Activated T-cell treated with anti-CD3 and anti-CD28 coated beads, Interleukin-2, amount 50 U/mL, for 24 hours (primary cell): ENCODE measurements around the gene TFAP2E.
A peak's percentile ranks its signal among the peaks of the same experiment; 100 is the strongest.

Experiments used
- DNase-seq: peaks from one replicate; pipeline ENCODE4 v3.0.0-alpha.2; 2020
- H3K27ac Mint-ChIP-seq: 2 replicates; pipeline ENCODE4 v1.8.0; 2020; ENCODE audit warnings: mild to moderate bottlenecking, mixed read lengths
- H3K27me3 Mint-ChIP-seq: 2 replicates; pipeline ENCODE4 v1.8.0; 2020; ENCODE audit warnings: mixed read lengths
- H3K36me3 Mint-ChIP-seq: 2 replicates; pipeline ENCODE4 v1.8.0; 2020; ENCODE audit warnings: low read depth, mixed read lengths
- H3K4me1 Mint-ChIP-seq: 2 replicates; pipeline ENCODE4 v1.8.0; 2020; ENCODE audit warnings: low read depth, mixed read lengths
- H3K4me3 Mint-ChIP-seq: 2 replicates; pipeline ENCODE4 v1.8.0; 2020; ENCODE audit warnings: mild to moderate bottlenecking, moderate library complexity, mixed read lengths
- H3K9me3 Mint-ChIP-seq: 2 replicates; pipeline ENCODE4 v1.8.0; 2020; ENCODE audit warnings: mixed read lengths

TFAP2E gene

GRCh38 chr1:35553851-35554250 is 19.3 kb upstream of the TFAP2E start:
- peaks cover 55% of the 10 kb centered on the region for H3K4me1 Mint-ChIP-seq
- no peak overlapping the region for H3K27ac Mint-ChIP-seq
- no peaks in the 10 kb centered on the region for H3K9me3 Mint-ChIP-seq
- no peaks in the 10 kb centered on the region for H3K27me3 Mint-ChIP-seq
- peaks cover 68% of the 10 kb centered on the region for H3K36me3 Mint-ChIP-seq
- DNase-seq = no peak
- H3K4me3 Mint-ChIP-seq = no peak overlapping the region

GRCh38 chr1:35554266-35555211 is 18.6 kb upstream of the TFAP2E start:
- H3K27me3 Mint-ChIP-seq = no peaks in the 10 kb centered on the region
- peaks cover 65% of the 10 kb centered on the region for H3K36me3 Mint-ChIP-seq
- peaks cover 57% of the 10 kb centered on the region for H3K4me1 Mint-ChIP-seq
- no peak overlapping the region for H3K4me3 Mint-ChIP-seq
- DNase-seq = no peak
- H3K9me3 Mint-ChIP-seq = no peaks in the 10 kb centered on the region
- peak overlapping the region; percentile 98 for H3K27ac Mint-ChIP-seq

- H3K4me1 Mint-ChIP-seq = peaks cover 56% of the 10 kb centered on the region
- DNase-seq = no peak
- no peaks in the 10 kb centered on the region for H3K27me3 Mint-ChIP-seq
- H3K9me3 Mint-ChIP-seq = no peaks in the 10 kb centered on the region
- H3K27ac Mint-ChIP-seq = peak overlapping the region; percentile 98
- peak overlapping the region; percentile 96 for H3K4me3 Mint-ChIP-seq
- H3K36me3 Mint-ChIP-seq = peaks cover 64% of the 10 kb centered on the region
Observed at GRCh38 chr1:35555212-35555584, 17.9 kb upstream of the TFAP2E start.

GRCh38 chr1:35555601-35556477 is 17.3 kb upstream of the TFAP2E start:
- H3K9me3 Mint-ChIP-seq = no peaks in the 10 kb centered on the region
- DNase-seq = no peak
- peaks cover 64% of the 10 kb centered on the region for H3K36me3 Mint-ChIP-seq
- H3K4me1 Mint-ChIP-seq = peaks cover 57% of the 10 kb centered on the region
- H3K27ac Mint-ChIP-seq = peak overlapping the region; percentile 98
- H3K27me3 Mint-ChIP-seq = no peaks in the 10 kb centered on the region
- peak overlapping the region; percentile 96 for H3K4me3 Mint-ChIP-seq

- H3K27me3 Mint-ChIP-seq = no peaks in the 10 kb centered on the region
- no peaks in the 10 kb centered on the region for H3K9me3 Mint-ChIP-seq
- peaks cover 62% of the 10 kb centered on the region for H3K4me1 Mint-ChIP-seq
- H3K4me3 Mint-ChIP-seq = peak overlapping the region; percentile 96
- H3K36me3 Mint-ChIP-seq = peaks cover 63% of the 10 kb centered on the region
- peak overlapping the region; percentile 98 for H3K27ac Mint-ChIP-seq
- DNase-seq = no peak
Observed at GRCh38 chr1:35556484-35557117, 16.5 kb upstream of the TFAP2E start.

- peaks cover 66% of the 10 kb centered on the region for H3K4me1 Mint-ChIP-seq
- no peaks in the 10 kb centered on the region for H3K9me3 Mint-ChIP-seq
- peaks cover 63% of the 10 kb centered on the region for H3K36me3 Mint-ChIP-seq
- no peaks in the 10 kb centered on the region for H3K27me3 Mint-ChIP-seq
- no peak for DNase-seq
- peak within 1 kb of the TSS; percentile 96 for H3K4me3 Mint-ChIP-seq
- peak within 1 kb of the TSS; percentile 98 for H3K27ac Mint-ChIP-seq
Observed at GRCh38 chr1:35557118-35557610, 15.9 kb upstream of the TFAP2E start, which contains the start of gene KIAA0319L. Gene KIAA0319L (minus strand): TSS chr1:35557403. CDS start chr1:35554491, 2,912 bp downstream.

- H3K27ac Mint-ChIP-seq = peak within 1 kb of the TSS; percentile 98
- H3K9me3 Mint-ChIP-seq = no peaks in the 10 kb centered on the region
- peak within 1 kb of the TSS; percentile 96 for H3K4me3 Mint-ChIP-seq
- no peaks in the 10 kb centered on the region for H3K27me3 Mint-ChIP-seq
- DNase-seq = peak; percentile 96
- H3K4me1 Mint-ChIP-seq = peaks cover 66% of the 10 kb centered on the region
- peaks cover 63% of the 10 kb centered on the region for H3K36me3 Mint-ChIP-seq
Observed at GRCh38 chr1:35557611-35558373, 15.3 kb upstream of the TFAP2E start, which contains the start of gene NCDN. Gene NCDN (plus strand): TSS chr1:35557799. CDS start chr1:35558191, 392 bp downstream.

- Mint-ChIP-seq H3K27ac (peak overlapping the region; percentile 98), H3K9me3 (no peaks in the 10 kb centered on the region), H3K4me3 (peak overlapping the region; percentile 96), H3K36me3 (peaks cover 61% of the 10 kb centered on the region), H3K4me1 (peaks cover 64% of the 10 kb centered on the region), H3K27me3 (no peaks in the 10 kb centered on the region)
- DNase-seq = peak; percentile 63
Observed at GRCh38 chr1:35558374-35559316, 14.5 kb upstream of the TFAP2E start.

- Mint-ChIP-seq H3K9me3 (no peaks in the 10 kb centered on the region), H3K27me3 (no peaks in the 10 kb centered on the region), H3K27ac (peak overlapping the region; percentile 91), H3K36me3 (peaks cover 61% of the 10 kb centered on the region), H3K4me1 (peaks cover 63% of the 10 kb centered on the region), H3K4me3 (peak overlapping the region; percentile 96)
- DNase-seq = no peak
Observed at GRCh38 chr1:35559317-35559944, 13.7 kb upstream of the TFAP2E start.

- Mint-ChIP-seq H3K4me3 (no peak overlapping the region), H3K27me3 (no peaks in the 10 kb centered on the region), H3K4me1 (peaks cover 58% of the 10 kb centered on the region), H3K27ac (peak overlapping the region; percentile 91), H3K36me3 (peaks cover 69% of the 10 kb centered on the region), H3K9me3 (no peaks in the 10 kb centered on the region)
- DNase-seq = no peak
Observed at GRCh38 chr1:35560256-35561225, 12.6 kb upstream of the TFAP2E start.

GRCh38 chr1:35561297-35561971 is 11.7 kb upstream of the TFAP2E start:
- Mint-ChIP-seq H3K9me3 (no peaks in the 10 kb centered on the region), H3K27ac (peak overlapping the region; percentile 42), H3K27me3 (no peaks in the 10 kb centered on the region), H3K4me1 (peaks cover 49% of the 10 kb centered on the region), H3K4me3 (no peak overlapping the region), H3K36me3 (peaks cover 73% of the 10 kb centered on the region)
- no peak for DNase-seq
